Activated CD4-positive, CD25-positive, alpha-beta regulatory T cell treated with anti-CD3 and anti-CD28 coated beads, Interleukin-2, amount 50 U/mL, for 16 hours (primary cell): ENCODE data around the gene FCER2.
"Not testable (repeated sequence)": the region's sequence is repeated elsewhere in the genome, so short reads cannot be mapped to it uniquely, and the experiment has no call there.

Source experiments
- DNase-seq: peaks from one replicate; pipeline ENCODE4 v3.0.0-alpha.2; 2020; ENCODE audit warnings: low read depth, low spot score

The FCER2 gene

GRCh38 chr19:7647156-7647555, 54.8 kb downstream of the FCER2 start:
- no peak for DNase-seq

- no peak for DNase-seq
These were observed 55.6 kb downstream of the FCER2 start for GRCh38 chr19:7646426-7646700.

GRCh38 chr19:7645656-7646425, 56.1 kb downstream of the FCER2 start:
- no peak for DNase-seq

GRCh38 chr19:7645163-7645562, 56.8 kb downstream of the FCER2 start:
- no peak for DNase-seq

- DNase-seq, result no peak
These were observed 57.4 kb downstream of the FCER2 start for GRCh38 chr19:7644550-7644877.

- not testable (repeated sequence) for DNase-seq
These were observed 58.0 kb downstream of the FCER2 start for GRCh38 chr19:7643629-7644549.

GRCh38 chr19:7643031-7643415, 58.9 kb downstream of the FCER2 start:
- no peak for DNase-seq

GRCh38 chr19:7642295-7643030, 59.5 kb downstream of the FCER2 start:
- no peak for DNase-seq

- DNase-seq, result no peak
These were observed 60.3 kb downstream of the FCER2 start for GRCh38 chr19:7641290-7642276.

- DNase-seq, result no peak
These were observed 61.1 kb downstream of the FCER2 start for GRCh38 chr19:7640803-7641202.

- DNase-seq, result no peak
These were observed 62.0 kb downstream of the FCER2 start for GRCh38 chr19:7639863-7640348.

- DNase-seq, result no peak
These were observed 63.0 kb downstream of the FCER2 start for GRCh38 chr19:7638802-7639465.
